T-helper 1 cell treated with Interleukin-12 subunit alpha and Interleukin-12 subunit beta and Interleukin-4 antibody, amounts not matched to agents 30 μg/mL and 1 μg/mL, for 36 hours (primary cell): ENCODE measurements around the gene NPLOC4.
"Not testable (repeated sequence)": the region's sequence is repeated elsewhere in the genome, so short reads cannot be mapped to it uniquely, and the experiment has no call there.

Experiments used
- H3K27ac Mint-ChIP-seq: one replicate; pipeline ENCODE4 v1.8.0; 2021; ENCODE audit warnings: mild to moderate bottlenecking, mixed read lengths
- H3K27me3 Mint-ChIP-seq: one replicate; pipeline ENCODE4 v1.8.0; 2021; ENCODE audit warnings: low read depth, mixed read lengths
- H3K36me3 Mint-ChIP-seq: one replicate; pipeline ENCODE4 v1.8.0; 2021; ENCODE audit warnings: low read depth, mixed read lengths
- H3K4me1 Mint-ChIP-seq: one replicate; pipeline ENCODE4 v1.8.0; 2021; ENCODE audit warnings: low read depth, mixed read lengths
- H3K4me3 Mint-ChIP-seq: one replicate; pipeline ENCODE4 v1.8.0; 2021; ENCODE audit warnings: mild to moderate bottlenecking, moderate library complexity, mixed read lengths
- H3K9me3 Mint-ChIP-seq: one replicate; pipeline ENCODE4 v1.8.0; 2021; ENCODE audit warnings: mixed read lengths

The NPLOC4 gene

DNA sequence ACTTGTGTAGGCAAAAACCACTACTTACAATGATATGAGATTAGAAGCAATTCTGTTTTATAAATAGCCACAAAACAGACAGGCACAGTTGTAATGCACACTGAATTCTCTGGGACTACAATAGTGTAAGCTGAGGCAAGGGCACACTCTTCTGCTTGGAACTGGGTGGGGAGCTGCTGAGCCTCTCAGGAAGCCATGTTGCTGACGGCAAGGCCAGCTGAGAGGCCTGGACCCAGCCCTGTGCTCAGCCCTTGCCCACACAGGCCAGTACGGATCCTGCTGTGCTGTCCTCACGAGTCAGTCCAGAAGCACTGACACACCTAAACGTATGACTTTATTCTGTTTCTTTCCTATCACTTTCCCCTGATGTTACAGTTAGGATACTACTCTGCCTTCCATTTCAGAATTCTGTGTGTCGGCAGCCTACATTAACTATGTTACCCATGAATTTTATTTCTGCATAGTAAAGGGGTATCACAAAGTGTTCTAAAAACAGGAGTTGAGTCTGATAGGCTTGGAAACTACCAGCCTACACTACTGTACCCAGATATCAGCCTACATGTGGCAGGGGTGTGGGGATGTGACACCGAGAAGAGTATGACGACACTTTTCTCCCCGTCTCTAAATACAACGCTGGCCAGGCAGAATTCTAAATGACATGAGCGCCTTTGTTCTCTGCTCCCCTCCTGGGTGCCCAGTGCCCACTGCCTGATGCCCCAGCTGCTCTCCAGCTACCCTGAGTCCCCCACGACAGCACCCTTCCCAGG is 43.6 kb downstream of the NPLOC4 start:
- H3K4me1 Mint-ChIP-seq = no peaks in the 10 kb centered on the region
- no peaks in the 10 kb centered on the region for H3K27me3 Mint-ChIP-seq
- no peaks in the 10 kb centered on the region for H3K9me3 Mint-ChIP-seq
- no peak overlapping the region for H3K4me3 Mint-ChIP-seq
- H3K27ac Mint-ChIP-seq = peak overlapping the region; percentile 42
- H3K36me3 Mint-ChIP-seq = peaks cover 31% of the 10 kb centered on the region

GRCh38 chr17:81591971-81592370 is 44.9 kb downstream of the NPLOC4 start:
- Mint-ChIP-seq H3K4me1 (no peaks in the 10 kb centered on the region), H3K4me3 (no peak overlapping the region), H3K9me3 (no peaks in the 10 kb centered on the region), H3K27me3 (no peaks in the 10 kb centered on the region), H3K36me3 (peaks cover 33% of the 10 kb centered on the region), H3K27ac (no peak overlapping the region)

DNA sequence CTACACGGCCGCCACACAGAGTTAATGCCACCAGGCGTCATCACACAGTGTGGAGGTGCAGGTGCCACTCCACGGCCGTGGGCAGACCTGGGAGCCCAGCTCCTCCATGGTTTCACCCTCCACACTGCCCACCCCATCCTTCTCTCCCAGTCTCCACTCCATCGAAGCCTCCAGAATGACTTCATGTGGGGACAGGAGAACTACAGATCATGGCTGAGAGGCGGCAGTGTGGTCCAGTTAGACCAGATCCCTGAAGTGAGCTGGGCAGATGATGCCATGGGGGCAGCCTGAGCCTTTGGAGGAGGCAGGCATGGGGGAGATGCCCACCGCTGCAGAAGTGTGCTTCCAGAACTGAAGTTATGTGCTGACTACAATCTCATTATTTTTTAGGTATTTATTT is 46.8 kb downstream of the NPLOC4 start:
- no peak overlapping the region for H3K4me3 Mint-ChIP-seq
- H3K27ac Mint-ChIP-seq = no peak overlapping the region
- H3K36me3 Mint-ChIP-seq = peaks cover 38% of the 10 kb centered on the region
- H3K9me3 Mint-ChIP-seq = no peaks in the 10 kb centered on the region
- no peaks in the 10 kb centered on the region for H3K27me3 Mint-ChIP-seq
- no peaks in the 10 kb centered on the region for H3K4me1 Mint-ChIP-seq

GRCh38 chr17:81589612-81590011 is 47.3 kb downstream of the NPLOC4 start:
- H3K27me3 Mint-ChIP-seq = no peaks in the 10 kb centered on the region
- peaks cover 39% of the 10 kb centered on the region for H3K36me3 Mint-ChIP-seq
- H3K4me3 Mint-ChIP-seq = no peak overlapping the region
- no peak overlapping the region for H3K27ac Mint-ChIP-seq
- H3K9me3 Mint-ChIP-seq = no peaks in the 10 kb centered on the region
- no peaks in the 10 kb centered on the region for H3K4me1 Mint-ChIP-seq

- no peak overlapping the region for H3K27ac Mint-ChIP-seq
- H3K4me3 Mint-ChIP-seq = no peak overlapping the region
- H3K4me1 Mint-ChIP-seq = no peaks in the 10 kb centered on the region
- peaks cover 37% of the 10 kb centered on the region for H3K36me3 Mint-ChIP-seq
- no peaks in the 10 kb centered on the region for H3K27me3 Mint-ChIP-seq
- H3K9me3 Mint-ChIP-seq = no peaks in the 10 kb centered on the region
Observed at GRCh38 chr17:81586096-81586495, 50.8 kb downstream of the NPLOC4 start.

GRCh38 chr17:81584771-81585170 is 52.1 kb downstream of the NPLOC4 start:
- not testable (repeated sequence) for H3K4me1 Mint-ChIP-seq, H3K4me3 Mint-ChIP-seq, H3K27ac Mint-ChIP-seq, H3K9me3 Mint-ChIP-seq, H3K27me3 Mint-ChIP-seq
- H3K36me3 Mint-ChIP-seq = peaks cover 39% of the 10 kb centered on the region

- H3K4me3 Mint-ChIP-seq = no peak overlapping the region
- no peaks in the 10 kb centered on the region for H3K9me3 Mint-ChIP-seq
- H3K36me3 Mint-ChIP-seq = peaks cover 38% of the 10 kb centered on the region
- no peak overlapping the region for H3K27ac Mint-ChIP-seq
- no peaks in the 10 kb centered on the region for H3K27me3 Mint-ChIP-seq
- peaks cover 5% of the 10 kb centered on the region for H3K4me1 Mint-ChIP-seq
Observed at GRCh38 chr17:81583589-81584342, 53.1 kb downstream of the NPLOC4 start.

- no peaks in the 10 kb centered on the region for H3K27me3 Mint-ChIP-seq
Observed at GRCh38 chr17:81582749-81583148, 54.2 kb downstream of the NPLOC4 start.

DNA sequence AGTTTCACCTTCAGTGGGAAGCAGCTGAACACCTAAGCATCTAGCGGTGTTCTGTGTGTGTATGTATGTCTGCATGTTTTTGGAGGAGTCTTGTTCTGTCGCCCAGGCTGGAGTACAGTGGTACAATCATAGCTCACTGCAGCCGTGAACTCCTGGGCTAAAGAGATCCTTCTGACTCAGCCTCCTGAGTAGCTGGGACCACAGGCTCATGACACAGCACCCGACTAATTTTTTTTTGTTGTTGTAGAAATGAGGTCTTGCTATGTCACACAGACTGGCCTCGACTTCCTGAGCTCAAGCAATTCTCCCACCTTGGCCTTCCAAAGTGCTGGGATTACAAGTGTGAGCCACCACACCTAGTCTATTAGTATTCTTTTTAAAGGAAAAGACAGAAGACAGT is 54.6 kb downstream of the NPLOC4 start:
- H3K4me3 Mint-ChIP-seq = no peak overlapping the region
- H3K36me3 Mint-ChIP-seq = peaks cover 35% of the 10 kb centered on the region
- H3K9me3 Mint-ChIP-seq = no peaks in the 10 kb centered on the region
- peaks cover 5% of the 10 kb centered on the region for H3K4me1 Mint-ChIP-seq
- H3K27ac Mint-ChIP-seq = no peak overlapping the region
- H3K27me3 Mint-ChIP-seq = no peaks in the 10 kb centered on the region

More at GRCh38 chr17:81582749-81583148, 54.2 kb downstream of the NPLOC4 start:
- Mint-ChIP-seq H3K27ac (no peak overlapping the region), H3K9me3 (no peaks in the 10 kb centered on the region), H3K36me3 (peaks cover 31% of the 10 kb centered on the region), H3K4me1 (peaks cover 5% of the 10 kb centered on the region), H3K4me3 (no peak overlapping the region)

DNA sequence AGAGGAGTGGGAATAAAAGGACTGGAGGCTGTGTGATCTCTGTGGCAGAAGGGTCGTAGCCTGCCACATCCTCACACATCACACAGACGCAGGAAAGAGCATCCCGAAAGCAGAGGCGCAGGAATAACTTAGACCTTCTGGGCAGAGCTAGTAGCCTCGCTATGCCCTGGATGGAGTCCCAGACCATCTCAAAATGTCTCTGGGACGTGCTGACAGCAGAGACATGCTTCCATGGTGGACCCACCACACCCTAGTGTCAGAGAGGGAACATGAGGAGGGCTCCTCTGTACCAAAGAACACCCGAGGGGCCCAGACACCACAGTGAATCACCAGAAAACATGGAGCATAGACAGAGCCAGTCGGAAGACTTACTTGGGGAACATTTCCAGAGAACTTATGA is 55.2 kb downstream of the NPLOC4 start:
- Mint-ChIP-seq H3K4me3 (no peak overlapping the region), H3K4me1 (peaks cover 5% of the 10 kb centered on the region), H3K36me3 (peaks cover 34% of the 10 kb centered on the region), H3K27me3 (no peaks in the 10 kb centered on the region), H3K27ac (no peak overlapping the region), H3K9me3 (no peaks in the 10 kb centered on the region)

DNA sequence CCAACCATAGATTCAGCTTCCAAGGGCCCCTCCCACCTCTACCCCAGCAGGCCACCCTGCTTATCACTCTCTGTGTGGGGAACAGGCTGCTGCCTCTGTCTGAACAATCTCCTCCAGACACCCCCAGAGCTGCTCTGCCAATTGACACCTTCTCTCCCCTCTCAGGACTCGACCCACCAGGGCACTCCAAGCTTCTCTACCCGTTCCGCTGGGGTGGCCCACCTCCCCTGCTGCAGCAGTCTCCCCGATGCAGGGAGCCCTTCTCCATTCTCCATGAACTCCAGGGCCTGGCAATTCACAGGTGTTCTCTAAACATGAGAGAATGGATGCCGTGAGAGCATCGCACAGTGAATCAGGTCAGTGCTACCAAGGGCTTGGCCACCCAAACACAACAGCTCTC is 56.4 kb downstream of the NPLOC4 start:
- no peak overlapping the region for H3K4me3 Mint-ChIP-seq
- H3K36me3 Mint-ChIP-seq = peaks cover 33% of the 10 kb centered on the region
- H3K27ac Mint-ChIP-seq = peak overlapping the region; percentile 41

GRCh38 chr17:81579821-81580321 is 57.0 kb downstream of the NPLOC4 start:
- Mint-ChIP-seq H3K4me1 (peaks cover 5% of the 10 kb centered on the region), H3K4me3 (no peak overlapping the region), H3K36me3 (peaks cover 29% of the 10 kb centered on the region), H3K9me3 (no peaks in the 10 kb centered on the region), H3K27me3 (no peaks in the 10 kb centered on the region), H3K27ac (peak overlapping the region; percentile 41)

More for the DNA sequence above, 56.4 kb downstream of the NPLOC4 start:
- Mint-ChIP-seq H3K27me3 (no peaks in the 10 kb centered on the region), H3K9me3 (no peaks in the 10 kb centered on the region), H3K4me1 (peaks cover 5% of the 10 kb centered on the region)

DNA sequence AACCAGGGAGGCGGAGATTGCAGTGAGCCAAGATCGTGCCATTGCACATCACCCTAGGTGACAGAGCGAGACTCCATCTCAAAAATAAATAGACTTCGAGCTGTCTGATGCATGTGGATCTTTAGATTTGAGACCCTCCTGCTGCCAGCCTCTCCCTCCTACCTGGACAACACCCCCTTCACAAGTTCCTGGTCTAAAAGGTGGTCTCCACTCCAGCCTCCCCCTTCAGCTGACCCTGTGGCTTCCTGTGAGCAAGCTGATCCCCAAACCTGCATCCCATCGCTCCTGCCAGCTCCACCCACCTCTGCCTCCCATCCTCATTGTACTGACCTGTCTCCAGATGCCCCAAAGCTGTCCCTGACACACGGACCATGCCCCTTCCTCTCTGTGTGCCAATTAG is 57.6 kb downstream of the NPLOC4 start:
- Mint-ChIP-seq H3K27me3 (no peaks in the 10 kb centered on the region), H3K27ac (peak overlapping the region; percentile 39), H3K4me1 (peaks cover 5% of the 10 kb centered on the region), H3K36me3 (peaks cover 29% of the 10 kb centered on the region), H3K9me3 (no peaks in the 10 kb centered on the region), H3K4me3 (no peak overlapping the region)

DNA sequence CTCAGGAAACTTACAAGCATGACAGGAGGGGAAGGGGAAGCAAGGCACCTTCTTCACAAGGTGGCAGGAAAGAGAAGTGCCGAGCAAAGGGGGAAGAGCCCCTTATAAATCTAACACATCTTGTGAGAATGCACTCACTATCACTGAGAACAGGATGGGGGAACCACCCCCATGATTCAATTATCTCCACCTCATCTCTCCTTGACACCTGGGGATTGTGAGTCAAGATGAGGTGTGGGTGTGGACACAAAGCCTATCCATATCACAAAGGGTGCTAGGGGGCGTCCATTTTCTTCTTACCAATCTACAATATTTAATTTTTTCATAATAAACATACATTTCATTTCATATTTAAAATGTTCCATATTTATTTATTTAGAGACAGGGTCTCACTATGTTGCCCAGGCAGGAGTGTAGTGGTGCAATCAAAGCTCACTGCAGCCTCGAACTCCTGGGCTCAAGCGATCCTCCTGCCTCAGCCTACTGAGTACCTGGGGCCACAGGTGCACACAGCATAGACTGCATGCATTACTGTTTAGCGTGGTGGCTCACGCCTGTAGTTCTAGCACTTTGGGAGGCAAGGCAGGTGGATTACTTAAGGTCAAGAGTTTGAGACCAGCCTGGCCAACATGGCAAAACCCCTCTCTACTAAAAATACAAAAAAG is 58.2 kb downstream of the NPLOC4 start:
- Mint-ChIP-seq H3K9me3 (no peaks in the 10 kb centered on the region), H3K27me3 (no peaks in the 10 kb centered on the region), H3K4me3 (no peak overlapping the region), H3K36me3 (peaks cover 28% of the 10 kb centered on the region), H3K27ac (no peak overlapping the region), H3K4me1 (peaks cover 5% of the 10 kb centered on the region)
